ENCODE results near the gene IFI35. TPM values are rescaled to one million over a fixed set of nuclear protein-coding genes. Genes with fewer than 3 reads are reported as not detected.
A peak's percentile ranks its signal among the peaks of the same experiment; 100 is the strongest.

IFI35 gene
- total and polyA plus RNA-seq, 9 of the 15 experiments (the other 6 are each of a cell fraction or from before 2014, with no cell fraction given) = 4.4 to 13.1 (median 10.2) TPM

GRCh38 chr17:43020789-43021740 is 14.5 kb downstream of the IFI35 start (continued):
- no peak for TF ChIP-seq ARID4B (CRISPR knock-in tag; IDR thresholded peaks at IDR 0.05)
- TF ChIP-seq C11orf30 (IDR thresholded peaks at IDR 0.05; ENCODE audit: low read depth) = peak; percentile 55
- peak; percentile 75 for TF ChIP-seq EP400 (IDR thresholded peaks at IDR 0.05)
- peak; percentile 77; the same call in 1 of the 2 replicates for TF ChIP-seq SREBF2 (CRISPR knock-in tag; IDR thresholded peaks at IDR 0.05)
- no peak for TF ChIP-seq ZC3H4 (CRISPR knock-in tag; IDR thresholded peaks at IDR 0.05; ENCODE audit: borderline replicate concordance)
- peak; percentile 78 for TF ChIP-seq CXXC5 (CRISPR knock-in tag; IDR thresholded peaks at IDR 0.05)
- TF ChIP-seq ZEB2 (IDR thresholded peaks at IDR 0.05) = peak; percentile 72
- no peak for TF ChIP-seq CBX3 (IDR thresholded peaks at IDR 0.05; ENCODE audit: borderline replicate concordance in 1 of 2, low read length in 2 of 2)
- TF ChIP-seq TAF9B (IDR thresholded peaks at IDR 0.05; ENCODE audit: partially characterized antibody) = peak; percentile 90
- TF ChIP-seq HMG20B (CRISPR knock-in tag; IDR thresholded peaks at IDR 0.05) = no peak
- 0 out of 2 replicates have a peak, but pooled peaks have one; percentile 9 for TF ChIP-seq PATZ1 (CRISPR knock-in tag; IDR thresholded peaks at IDR 0.05; ENCODE audit: borderline replicate concordance)
- 0 out of 2 replicates have a peak, but pooled peaks have one; percentile 4 for TF ChIP-seq KHSRP (IDR thresholded peaks at IDR 0.05)
- peak; percentile 88 for TF ChIP-seq SP1 (CRISPR knock-in tag; IDR thresholded peaks at IDR 0.05)
- TF ChIP-seq HDAC1 (IDR thresholded peaks at IDR 0.05) = peak in 1 of 2 experiments; percentile 93; a peak in 2 of 4 replicates
- peak; percentile 97 for TF ChIP-seq JUND (IDR thresholded peaks at IDR 0.05; ENCODE audit: borderline replicate concordance, low read depth, low read length)
- TF ChIP-seq JUND (tag; IDR thresholded peaks at IDR 0.05; ENCODE audit: borderline replicate concordance, low read depth, low read length) = peak; percentile 95; the same call in 2 of the 3 replicates
- no peak for TF ChIP-seq ATF2 (CRISPR knock-in tag; IDR thresholded peaks at IDR 0.05)
- TF ChIP-seq MXI1 (IDR thresholded peaks at IDR 0.05; ENCODE audit: low read depth, low read length) = 0 out of 2 replicates have a peak, but pooled peaks have one; percentile 53
- TF ChIP-seq RBBP5 (IDR thresholded peaks at IDR 0.05; ENCODE audit: borderline replicate concordance, insufficient read depth, low read length, poor library complexity, severe bottlenecking) = peak; percentile 8
- TF ChIP-seq E2F3 (CRISPR knock-in tag; IDR thresholded peaks at IDR 0.05) = peak; percentile 58; the same call in 1 of the 2 replicates
